GM18517 (cell line): Measurements from ENCODE around the gene GAS2L3.
"Not testable (repeated sequence)": the region's sequence is repeated elsewhere in the genome, so short reads cannot be mapped to it uniquely, and the experiment has no call there.

Experiments
- ATAC-seq: cut with Tn5 transposase; IDR thresholded peaks from one replicate; pipeline ENCODE4 v1.9.1; 2021; ENCODE audit warnings: mild to moderate bottlenecking, moderate library complexity; ENCODE audit not compliant: unreplicated experiment

The GAS2L3 gene

DNA sequence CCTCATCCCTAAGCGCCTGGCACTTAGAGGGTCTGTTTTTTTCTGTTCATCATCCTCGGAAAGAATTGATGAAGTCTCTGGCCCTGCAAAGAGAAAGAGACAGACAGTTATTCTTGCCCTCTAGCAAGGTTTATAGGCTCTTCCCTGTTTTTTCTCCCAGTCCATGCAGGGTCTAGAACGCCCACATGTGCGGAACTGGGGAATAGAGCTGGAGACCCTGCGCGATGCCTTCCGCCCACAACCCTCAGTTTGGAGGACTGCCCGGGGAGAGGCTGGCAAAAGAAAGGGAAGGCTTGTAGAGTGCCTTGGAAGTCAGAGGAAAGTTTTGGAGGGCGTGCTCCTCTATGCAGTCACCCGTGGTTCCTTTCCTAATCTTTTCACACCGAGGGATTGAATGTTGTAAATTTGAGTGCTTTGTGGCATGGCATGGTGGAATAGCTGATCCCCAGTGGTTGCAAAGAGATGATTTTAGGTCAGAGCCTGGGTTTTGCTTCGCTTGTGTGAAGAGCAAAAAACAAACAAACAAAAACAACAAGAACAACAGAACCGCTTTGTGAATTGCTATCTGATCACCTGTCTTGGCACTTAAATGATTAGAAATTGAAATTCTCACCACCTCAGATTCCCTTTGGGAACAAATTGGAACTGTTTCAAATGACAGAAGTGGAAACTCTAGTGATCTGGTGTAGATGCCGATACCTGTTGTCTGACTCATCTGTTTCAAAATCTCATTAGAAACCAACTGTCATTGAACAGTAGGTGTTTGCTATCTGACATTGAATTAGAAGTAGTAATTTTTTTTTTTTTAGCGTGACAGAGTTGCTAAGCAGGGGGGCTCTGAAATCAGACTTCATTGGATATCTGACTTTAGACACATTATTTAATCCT is 947 bp downstream of the GAS2L3 start:
- no peak for ATAC-seq

DNA sequence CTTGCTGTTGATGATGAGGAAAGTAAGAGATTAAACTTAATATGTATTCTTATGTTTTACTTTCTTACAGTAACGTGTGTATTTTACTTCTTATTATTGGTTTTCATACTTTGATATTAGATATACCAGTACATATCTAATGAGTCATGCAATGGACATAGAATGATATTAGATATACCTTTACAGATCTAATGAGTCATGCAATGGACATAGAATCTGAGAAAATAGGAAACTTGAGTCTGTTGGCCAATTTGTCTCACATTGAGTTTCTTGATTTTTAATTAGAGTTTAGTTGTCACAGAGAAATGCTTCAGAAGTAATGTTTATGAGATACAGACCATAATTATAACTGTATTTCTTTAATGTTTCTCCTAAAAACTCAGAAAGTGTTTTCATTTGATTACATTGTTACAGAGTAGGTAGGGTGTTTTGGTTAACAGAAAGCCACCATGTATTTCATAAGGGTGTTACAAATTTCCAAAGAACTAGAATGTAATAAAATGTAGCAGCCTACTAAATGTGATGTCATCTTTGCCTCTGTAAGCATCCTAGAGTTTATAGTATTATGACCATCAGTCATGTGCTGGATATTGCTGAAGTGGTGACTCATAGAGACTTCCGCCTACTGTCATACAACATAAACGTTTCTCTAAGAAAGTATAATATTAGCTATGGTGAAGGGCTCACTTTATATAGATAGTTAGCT is 3.0 kb downstream of the GAS2L3 start:
- no peak for ATAC-seq

DNA sequence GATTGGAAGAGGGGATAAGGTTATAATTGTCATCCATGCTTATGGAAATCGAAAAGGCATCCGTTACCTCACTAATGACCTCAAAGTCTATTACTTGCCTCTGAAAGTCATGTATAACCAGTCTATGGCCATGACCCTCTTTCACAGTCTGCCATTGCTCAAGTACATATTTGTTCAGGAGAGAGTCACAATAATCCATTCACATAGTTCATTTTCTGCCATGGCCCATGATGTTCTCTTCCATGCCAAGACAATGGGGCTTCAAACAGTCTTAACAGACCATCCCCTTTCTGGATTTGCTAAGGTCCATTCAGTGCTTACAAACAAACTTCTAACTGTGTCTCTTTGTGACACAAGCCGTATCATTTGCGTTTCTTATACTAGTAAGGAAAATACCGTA is 5.4 kb downstream of the GAS2L3 start:
- no peak for ATAC-seq

DNA sequence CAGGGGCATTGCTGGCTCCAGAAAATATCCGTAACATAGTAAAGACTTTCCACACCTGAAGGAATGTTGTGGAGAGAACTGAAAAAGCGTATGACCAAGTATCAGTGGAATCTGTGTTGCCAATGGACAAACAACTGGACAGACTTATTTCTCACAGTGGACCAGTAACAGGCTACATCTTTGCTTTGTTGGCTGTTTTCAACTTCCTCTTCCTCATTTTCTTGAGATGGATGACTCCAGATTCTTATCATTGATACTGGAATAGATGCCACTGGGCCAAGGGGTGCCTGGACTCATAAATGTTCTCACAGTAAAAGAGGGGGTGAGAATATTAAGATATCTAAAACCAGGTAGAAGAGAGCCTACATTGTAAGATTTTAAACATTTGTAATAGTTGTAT is 6.4 kb downstream of the GAS2L3 start:
- no peak for ATAC-seq

DNA sequence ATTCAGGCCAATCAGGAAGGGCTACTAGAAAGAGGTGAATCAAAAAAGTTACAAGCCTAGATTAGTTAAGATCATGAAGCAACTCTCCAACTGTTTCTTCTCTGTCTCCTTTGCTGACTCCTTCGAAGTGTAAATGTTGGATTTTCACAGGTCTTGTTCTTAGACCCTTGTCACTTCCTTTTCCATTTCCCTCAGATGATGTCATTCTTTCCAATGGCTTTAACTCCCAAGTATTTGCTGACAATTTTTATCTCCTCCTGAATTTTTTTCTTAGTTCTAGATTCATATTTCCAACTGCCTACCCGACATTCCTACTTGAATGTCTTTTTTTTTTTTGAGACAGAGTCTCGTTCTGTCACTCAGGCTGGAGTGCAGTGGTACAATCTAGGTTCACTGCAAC is 10.8 kb downstream of the GAS2L3 start:
- ATAC-seq: no peak

DNA sequence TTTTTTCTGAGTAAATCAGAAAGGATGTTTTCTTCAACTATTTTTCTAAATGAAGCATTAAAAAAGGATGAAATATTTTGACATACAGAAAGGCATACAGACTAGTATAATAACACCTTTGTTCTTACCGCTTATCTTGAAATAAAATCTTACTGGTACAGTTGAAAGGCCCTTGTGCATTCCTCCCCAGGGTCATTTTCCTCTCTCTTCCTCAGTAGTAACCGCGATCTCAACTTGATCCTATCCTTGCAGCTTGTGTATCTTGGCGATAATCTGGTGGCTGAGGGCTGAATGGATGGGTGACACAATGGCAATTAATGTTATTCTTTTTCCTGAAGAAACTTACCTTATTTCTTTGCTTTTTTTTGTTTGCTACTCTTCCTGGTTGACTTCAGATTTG is 18.5 kb downstream of the GAS2L3 start:
- no peak for ATAC-seq

DNA sequence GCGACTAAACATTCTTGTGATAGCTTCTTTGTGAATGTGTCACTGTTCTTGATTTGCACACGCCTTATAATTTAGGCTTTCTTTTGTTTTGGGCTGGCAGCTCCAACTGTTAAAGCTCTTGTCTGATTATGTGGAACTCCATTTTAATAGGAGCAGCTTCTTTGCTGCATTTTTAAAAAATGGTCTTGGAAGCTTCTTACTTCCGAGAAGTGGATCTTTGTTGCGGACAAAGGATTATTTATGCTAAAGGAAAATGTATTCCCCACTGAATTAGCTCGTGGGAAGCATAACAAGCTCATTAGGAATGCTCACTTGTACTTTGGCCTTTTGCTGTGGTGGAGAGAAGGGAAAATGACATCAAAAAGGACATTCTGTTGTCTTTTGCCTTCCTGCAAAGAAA is 20.0 kb downstream of the GAS2L3 start:
- ATAC-seq: no peak

DNA sequence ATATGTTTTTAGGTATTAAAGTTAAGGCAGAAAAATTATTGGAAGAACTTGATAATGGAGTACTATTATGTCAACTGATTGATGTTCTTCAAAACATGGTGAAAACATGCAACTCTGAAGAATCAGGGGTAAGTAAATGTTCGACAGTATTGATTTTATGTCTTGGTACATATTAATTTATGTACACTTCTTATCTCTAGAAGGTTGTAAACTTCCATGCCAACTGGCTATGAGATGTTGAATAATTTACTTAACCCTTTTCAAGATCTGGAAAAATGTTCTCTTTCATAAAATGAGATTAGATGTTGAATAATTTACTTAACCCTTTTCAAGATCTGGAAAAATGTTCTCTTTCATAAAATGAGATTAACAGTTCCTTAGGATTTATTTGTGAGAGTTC is 28.1 kb downstream of the GAS2L3 start:
- no peak for ATAC-seq

DNA sequence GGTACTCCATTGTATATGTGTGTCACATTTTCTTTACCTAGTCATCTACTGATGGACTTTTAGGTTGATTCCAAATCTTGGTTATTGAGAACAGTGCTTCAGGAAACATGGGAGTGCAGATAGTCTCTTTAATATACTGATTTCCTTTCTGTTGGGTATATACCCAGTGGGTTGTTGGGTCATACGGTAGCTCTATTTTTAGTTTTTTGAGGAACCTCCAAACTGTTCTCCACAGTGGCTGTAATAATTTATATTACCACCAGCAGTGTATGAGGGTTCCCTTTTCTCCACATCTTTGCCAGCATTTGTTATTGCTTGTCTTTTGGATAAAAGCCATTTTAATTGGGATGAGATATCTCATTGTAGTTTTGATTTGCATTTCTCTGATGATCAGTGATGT is 29.5 kb downstream of the GAS2L3 start:
- not testable (repeated sequence) for ATAC-seq

DNA sequence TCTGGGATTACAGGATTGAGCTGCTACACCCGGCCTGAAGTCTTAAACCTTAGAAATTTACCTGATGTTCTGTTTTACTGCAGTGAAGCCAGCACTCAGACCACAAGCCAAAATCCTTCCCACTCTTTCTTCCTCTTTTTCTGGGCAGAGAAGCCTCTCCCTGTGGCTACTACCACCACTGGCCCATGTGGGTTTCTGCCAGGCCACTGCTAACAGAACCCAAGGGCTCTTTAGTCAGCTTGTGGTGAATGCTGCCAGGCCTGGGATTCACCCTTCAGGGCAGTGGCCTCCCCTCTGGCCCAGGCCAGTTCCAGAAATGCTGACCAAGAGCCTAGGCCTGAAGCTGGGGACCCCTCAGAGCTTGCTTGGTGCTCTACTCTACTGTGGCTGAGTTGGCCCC is 35.3 kb downstream of the GAS2L3 start:
- no peak for ATAC-seq

DNA sequence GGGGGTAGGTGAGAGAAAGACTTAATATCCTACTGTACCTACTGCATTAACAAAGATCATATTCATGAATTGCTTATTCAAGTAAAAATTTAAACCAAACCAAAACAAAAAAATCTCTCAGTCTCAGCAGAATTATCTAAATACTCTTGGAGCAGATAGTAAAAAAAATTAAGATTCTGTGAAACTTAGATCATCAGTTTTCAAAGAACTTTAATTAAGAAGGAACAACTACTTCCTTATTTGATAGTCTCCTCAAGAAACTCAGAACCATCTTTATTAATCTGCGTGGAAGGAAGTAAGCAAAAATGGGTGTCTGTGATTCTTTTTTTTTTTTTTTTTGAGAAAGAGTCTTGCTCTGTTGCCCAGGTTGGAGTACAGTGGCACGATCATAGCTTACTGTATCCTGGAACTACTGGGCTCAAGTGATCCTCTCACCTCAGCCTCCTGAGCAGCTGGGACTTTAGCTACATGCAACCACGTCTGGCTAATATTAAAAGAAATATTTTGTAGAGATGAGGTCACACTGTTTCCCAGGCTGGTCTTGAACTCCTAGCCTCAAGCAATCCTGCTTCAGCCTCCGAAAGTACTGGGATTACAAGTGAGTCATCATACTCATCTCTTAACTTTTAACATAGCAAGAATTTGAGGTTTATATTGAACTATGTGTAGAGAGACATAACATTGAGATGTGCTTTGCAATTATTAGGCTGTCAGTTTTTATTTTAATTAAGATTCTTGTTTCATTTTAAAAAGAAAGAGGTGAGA is 37.4 kb downstream of the GAS2L3 start:
- no peak for ATAC-seq

DNA sequence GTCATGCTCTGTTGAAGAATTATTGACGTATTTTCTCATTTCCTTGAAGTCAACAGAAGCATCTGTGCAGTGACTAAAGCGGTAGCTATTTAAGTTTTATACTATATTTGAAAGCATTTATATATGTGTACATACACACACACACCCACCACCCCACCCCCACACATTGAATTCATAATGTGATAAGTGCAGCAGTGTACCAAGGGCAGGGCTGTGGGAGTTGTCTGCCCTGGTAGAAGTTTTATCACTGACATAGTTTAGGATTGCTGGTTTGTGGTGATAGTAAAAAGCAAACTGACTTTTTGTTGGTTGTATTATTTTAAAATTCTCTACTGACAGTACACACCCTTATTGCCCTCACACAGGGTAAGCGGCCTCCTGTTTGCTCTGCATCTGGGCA is 39.1 kb downstream of the GAS2L3 start:
- ATAC-seq: no peak

DNA sequence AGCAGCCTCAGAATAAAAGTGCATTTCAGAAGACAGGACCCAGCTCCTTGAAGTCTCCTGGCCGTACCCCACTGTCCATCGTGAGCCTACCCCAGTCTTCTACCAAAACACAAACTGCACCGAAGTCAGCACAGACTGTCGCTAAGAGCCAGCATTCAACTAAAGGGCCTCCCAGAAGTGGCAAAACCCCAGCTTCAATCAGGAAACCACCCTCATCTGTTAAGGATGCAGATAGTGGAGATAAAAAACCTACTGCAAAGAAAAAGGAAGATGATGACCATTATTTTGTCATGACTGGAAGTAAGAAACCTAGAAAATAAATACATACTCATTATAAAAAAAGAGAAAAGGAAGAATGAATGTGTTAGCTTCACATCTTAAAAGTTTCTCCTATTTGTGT is 51.1 kb downstream of the GAS2L3 start:
- no peak for ATAC-seq

DNA sequence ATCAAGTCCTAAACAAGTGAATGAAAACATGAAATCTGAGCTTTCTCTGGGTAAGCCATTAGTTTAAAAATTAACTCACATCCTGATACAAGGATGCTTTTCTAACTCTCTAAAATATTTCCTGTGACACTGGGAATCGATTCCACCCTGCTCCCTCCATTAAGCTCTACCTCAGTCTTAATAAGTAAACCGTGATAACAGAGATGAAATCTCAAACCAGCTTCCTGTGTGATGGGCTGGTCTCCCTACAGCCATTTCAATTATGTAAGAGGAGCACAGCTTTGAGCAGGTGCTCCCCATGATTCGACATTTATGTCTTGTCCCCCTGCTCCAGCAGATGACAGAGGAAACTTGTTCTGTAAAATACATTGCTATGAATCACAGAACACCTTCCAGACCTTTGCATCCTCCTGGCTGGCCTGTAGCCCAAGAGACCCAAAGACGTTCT is 59.0 kb downstream of the GAS2L3 start:
- ATAC-seq: no peak

DNA sequence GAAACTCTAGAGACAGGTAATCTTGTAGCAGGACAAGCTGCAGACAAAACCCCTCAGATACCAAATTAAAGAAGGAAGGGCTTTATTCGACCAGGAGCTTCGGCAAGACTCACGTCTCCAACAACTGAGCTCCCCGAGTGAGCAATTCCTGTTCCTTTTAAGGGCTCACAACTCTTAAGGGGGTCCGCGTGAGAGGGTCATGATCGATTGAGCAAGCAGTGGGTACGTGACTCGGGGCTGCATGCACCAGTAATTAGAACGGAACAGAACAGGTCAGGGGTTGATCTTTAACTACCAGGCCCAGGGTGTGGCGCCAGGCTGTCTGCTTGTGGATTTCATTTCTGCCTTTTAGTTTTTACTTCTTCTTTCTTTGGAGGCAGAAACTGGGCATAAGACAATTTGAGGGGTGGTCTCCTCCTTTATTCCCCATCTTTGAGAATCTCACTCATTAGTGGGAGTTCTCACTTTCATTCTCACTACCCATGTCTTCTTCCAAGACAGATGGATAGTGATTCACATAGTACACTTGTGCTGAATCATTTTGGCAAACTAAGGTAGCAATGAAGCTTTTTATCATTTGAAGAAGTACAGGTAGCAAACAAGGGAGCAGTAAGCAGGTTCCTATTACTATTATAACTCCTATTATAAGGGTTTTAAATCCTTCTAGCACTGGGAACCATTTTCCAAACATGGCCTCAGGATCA is 59.8 kb downstream of the GAS2L3 start:
- not testable (repeated sequence) for ATAC-seq

DNA sequence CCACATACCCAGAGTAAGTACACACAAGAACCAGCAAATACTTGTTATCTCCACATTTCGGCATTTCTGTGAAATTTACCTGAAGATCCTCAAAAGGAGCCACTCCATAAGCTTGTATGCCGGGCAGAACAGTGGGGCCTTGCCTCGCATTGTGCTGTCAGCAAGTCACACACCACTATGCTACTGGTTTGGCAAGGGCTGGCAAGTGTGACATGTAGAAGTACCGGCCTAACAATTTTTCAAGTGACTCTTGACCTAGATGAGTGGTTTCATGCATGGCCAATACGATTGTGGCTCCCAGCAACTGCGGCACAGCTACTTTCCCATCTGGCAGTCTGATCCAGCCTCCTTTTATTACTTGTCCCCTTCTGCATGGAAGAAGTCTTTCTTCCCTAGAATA is 69.8 kb downstream of the GAS2L3 start:
- no peak for ATAC-seq

DNA sequence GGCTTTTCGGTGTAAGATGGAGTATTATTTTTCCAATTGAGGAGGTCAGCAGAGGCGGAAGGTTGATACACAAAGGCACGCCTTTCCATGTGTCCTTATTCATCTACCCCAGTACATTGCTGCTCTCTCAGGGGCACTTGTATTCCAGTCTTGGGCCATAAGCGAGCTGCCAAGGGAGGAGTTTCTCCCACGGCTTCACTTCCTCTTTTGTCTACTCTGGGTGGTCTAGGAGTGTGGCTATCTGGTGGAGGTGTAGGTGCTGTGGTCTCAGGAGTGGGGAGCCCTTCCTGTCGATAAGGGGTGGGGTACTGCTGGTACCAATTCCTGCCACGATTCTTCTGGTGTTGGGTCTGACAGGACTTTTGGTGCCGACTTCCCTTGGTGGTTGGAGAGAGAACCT is 73.4 kb downstream of the GAS2L3 start:
- no peak for ATAC-seq

DNA sequence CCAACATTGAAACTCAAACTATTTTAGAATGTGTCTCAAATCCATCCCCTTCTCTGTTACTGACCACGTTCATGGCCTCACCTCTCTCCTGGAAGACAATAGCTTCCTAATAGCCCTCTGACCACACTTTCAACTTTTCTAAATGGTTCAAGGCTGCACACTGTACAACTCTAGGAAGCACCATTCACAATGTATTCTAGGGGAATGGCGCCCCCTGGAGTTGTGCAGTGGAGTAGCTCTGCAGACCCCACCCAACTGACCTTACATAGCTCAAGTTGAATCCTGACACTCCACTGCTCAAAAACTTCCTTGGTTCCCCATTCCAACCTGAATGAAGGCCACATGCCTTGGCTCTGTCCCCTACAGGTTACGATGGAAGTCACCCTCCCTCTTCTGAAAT is 77.6 kb downstream of the GAS2L3 start:
- no peak for ATAC-seq

DNA sequence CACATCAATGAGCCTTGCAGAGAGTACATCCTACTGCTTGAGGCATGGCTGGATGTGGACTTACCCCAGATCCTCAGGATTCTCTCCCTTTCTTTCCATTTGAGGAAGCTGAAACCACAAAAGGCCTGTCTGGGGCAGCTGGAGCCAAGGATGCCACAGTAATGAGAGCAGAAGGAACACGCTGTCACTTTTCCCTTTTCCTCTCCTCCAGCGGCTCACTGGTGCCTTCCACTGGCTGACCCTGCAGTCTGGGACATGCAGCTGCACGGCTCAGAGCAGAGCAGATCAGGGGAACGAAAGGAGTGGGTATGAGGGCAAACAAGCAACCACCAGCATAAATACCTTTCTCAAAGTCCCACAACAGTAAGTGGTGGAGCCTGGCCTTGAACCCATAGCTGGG is 78.2 kb downstream of the GAS2L3 start:
- ATAC-seq: no peak

DNA sequence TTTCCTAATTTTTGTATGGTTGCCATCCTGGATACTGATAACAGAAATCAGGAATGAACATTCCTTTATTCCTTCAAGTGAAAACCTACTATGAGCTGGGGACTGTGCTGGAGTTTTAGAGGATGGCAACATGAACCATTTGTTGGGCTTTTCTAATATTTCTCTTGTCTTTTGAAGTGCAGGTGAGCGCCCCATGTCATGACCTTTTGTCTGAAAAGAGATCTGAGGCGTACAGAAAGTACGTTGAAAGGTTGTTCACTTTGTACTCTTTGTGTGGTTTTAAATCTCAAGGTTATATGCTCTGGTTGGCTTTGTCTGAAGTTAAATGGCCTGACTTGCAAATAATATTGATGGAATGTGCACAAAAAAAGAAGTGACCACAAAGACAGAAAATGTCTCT is 79.0 kb downstream of the GAS2L3 start:
- no peak for ATAC-seq

DNA sequence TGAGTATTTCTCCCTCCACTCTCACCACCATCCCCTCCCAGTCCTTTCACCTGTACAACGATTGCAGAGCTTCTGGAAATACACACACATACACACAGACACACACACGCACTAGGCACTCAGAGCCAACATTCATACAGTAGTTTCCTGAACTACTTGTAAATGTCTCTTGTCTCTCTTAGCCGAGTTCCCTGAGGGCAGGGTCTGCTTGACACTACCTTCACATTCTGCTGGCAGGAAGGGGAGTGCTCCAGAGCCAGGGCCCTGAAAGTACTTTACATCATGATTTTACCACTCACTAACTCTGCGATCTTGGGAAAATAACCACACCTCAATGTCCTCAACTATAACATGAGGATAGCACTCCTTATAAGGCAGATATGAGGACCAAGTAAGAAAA is 82.7 kb downstream of the GAS2L3 start:
- ATAC-seq: no peak
